HG03280 (cell line): ENCODE data around the gene DKC1.
"Not testable (repeated sequence)": the region's sequence is repeated elsewhere in the genome, so short reads cannot be mapped to it uniquely, and the experiment has no call there.

ENCODE experiments used
- ATAC-seq: cut with Tn5 transposase; IDR thresholded peaks from one replicate; pipeline ENCODE4 v1.9.1; 2021; ENCODE audit warnings: mild to moderate bottlenecking, moderate library complexity; ENCODE audit not compliant: unreplicated experiment

DKC1 gene

GRCh38 chrX:154785716-154786115 lies 23.1 kb downstream of the DKC1 start:
- ATAC-seq = no peak

DNA sequence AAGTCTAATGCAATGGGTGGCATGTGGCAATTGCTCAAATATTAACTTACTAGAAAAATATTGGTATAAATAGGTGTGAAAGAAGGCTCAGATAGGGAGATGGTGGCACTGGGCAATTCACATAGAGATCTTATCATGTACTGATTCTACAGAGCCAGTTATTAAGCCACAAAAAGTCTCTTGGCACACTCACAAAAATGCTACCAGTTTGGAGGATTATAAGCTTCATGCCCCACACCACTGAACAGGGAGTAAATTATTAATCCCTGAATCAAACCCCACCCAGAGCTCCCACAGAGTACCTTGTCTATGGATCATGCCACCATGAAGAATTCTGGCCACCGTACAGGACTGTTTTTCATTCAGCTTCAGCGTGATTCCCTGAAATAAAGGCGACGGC lies 28.8 kb downstream of the DKC1 start:
- no peak for ATAC-seq

GRCh38 chrX:154791939-154792338 lies 29.3 kb downstream of the DKC1 start:
- no peak for ATAC-seq

DNA sequence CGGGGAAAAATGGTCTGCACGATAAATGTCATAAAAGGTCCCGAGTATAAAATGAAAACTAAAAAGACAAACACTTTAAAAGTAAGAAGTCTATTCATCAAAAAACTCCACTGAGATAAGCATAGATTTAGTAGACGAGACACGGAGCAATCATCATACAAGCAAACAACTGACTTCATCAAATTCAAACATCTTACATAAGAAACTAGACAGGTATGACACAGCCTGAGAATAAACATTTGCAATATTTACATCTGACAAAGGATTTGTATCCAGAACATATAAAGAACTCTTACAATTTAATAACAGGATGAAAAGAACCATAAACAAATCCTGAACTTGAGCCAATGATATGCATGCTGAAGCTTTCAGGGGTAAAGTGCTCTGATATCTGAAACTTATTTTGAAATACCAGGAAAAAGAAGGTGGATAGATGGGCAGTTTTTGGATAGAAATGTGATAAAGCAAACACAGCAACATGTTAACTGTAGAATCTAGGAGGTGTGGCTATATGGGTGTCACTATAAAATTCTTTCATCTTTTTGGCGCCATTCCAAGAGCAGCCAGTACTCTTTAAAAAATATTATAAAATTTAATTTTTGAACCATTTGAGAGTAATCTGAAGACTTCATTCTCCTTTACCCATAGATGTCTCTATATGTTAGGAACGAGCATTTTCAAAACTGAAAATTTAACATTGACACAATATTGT lies 30.6 kb downstream of the DKC1 start:
- no peak for ATAC-seq

DNA sequence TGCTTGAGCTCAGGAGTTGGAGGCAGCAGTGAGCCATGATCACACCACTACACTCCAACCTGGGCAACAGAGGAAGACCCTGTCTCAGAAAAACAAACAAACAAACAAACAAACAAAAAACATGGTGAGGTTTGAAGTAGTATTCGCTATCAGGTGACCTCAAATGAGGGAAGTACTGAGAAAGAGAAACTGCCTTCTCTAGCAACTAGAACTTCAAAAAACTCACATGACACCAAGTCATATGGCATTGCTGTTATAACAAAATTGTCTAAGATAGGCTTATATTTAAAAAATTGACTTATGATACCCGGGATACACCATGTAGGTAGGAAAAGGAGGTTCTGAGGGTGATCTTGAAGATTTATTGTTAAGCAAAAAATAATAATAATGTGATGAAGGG lies 32.4 kb downstream of the DKC1 start:
- no peak for ATAC-seq

DNA sequence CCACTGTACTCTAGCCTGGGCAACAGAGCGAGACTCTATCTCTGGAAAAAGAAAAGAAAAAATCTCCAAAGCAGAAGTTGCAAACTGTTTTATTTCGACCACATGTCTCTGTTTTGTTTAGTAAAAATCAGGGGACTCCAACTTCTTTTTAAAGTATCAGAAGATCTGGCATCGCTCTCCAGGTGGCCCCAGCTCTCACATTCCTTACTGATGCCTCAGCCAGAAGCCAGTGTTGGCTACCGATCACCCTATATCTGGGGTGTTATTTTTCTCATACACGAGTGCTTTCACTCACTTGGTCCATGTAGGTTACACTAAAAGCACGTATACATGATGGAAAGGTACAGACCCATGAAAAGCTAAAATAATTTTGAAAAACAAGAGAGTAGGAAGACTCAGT lies 34.3 kb downstream of the DKC1 start:
- no peak for ATAC-seq

GRCh38 chrX:154799556-154800348 lies 37.1 kb downstream of the DKC1 start:
- ATAC-seq = no peak

- ATAC-seq = no peak
Measured at GRCh38 chrX:154800478-154801210, 38.0 kb downstream of the DKC1 start.

- no peak for ATAC-seq
Measured at GRCh38 chrX:154802947-154803346, 40.3 kb downstream of the DKC1 start.

- ATAC-seq = no peak
Measured at GRCh38 chrX:154804261-154804956, 41.7 kb downstream of the DKC1 start.

DNA sequence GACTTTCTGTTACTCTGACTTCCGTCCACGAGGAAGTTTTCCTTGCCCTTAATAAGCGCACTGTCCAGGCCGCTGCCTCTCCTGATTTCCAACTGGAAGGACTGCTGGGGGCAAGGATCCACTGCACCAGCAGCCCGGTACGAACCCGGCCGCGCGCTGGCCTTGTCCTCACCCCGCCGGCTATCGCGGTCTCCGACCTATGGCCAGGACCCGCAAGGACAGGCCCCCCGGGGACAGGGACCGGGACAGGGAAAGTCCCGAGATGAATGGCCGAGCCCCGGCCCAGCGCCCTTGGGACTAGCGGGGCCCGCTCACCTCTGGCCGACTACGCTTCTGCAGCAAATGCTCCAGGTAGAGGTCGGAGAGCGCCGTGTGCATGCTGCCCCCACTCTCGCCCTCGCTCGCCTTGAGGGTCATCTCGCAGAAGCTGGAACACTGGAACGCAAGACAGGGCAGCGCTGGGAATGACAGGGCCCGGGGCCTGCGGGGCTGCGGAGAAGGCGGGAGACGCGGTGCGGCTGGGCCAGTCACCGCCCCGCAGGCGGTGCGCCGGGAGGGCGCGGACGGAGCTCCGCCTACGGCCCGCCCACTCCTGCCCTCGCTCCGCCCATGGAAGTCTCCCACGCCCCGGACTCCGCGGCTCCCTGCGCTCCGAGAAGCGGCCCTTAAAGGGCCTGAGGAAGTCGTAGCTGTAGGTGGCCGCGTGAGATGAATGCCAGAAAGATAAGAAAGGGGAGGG lies 42.5 kb downstream of the DKC1 start, which contains the start of gene MPP1:
Gene MPP1 (minus strand): TSS at position 529 of the 739 bp plus-strand sequence. CDS start 112 bp downstream, at position 417.
- ATAC-seq = peak; percentile 97

- no peak for ATAC-seq
Measured at GRCh38 chrX:154805696-154806091, 43.0 kb downstream of the DKC1 start.

GRCh38 chrX:154806837-154807501 lies 44.3 kb downstream of the DKC1 start:
- ATAC-seq = no peak

DNA sequence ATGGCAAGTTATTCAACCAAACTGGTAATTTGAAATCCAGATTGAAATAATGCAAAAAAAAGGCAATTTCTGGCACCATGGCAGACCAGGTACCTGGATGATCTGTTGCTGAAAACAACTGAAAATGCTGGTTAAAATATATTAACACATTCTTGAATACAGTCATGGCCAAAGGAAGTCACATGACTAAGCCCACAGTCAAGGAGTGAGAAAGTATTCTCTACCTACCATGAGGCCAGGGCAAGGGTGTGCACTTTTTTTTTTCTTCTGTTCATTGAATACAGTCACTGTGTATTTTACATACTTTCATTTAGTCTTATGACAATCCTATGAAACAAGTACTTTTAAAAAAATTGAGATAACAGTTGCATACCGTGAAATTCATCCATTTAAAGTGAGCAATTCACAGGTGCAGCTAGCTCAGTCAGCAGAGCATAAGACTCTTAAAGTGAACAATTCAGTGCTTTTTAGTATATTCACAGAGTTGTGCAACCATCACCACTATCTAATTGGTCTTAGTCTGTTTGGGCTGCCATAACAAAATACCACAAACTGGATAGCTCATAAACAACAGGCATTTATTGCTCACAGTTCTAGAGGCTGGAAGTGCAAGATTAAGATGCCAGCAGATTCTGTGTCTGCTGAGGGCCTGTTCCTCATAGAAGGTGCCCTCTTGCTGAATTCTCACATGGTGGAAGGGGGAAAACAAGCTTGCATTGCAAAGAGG lies 47.4 kb downstream of the DKC1 start:
- no peak for ATAC-seq

- no peak for ATAC-seq
Measured at GRCh38 chrX:154812341-154813101, 49.9 kb downstream of the DKC1 start.

GRCh38 chrX:154813801-154814200 lies 51.1 kb downstream of the DKC1 start:
- no peak for ATAC-seq

- no peak for ATAC-seq
Measured at GRCh38 chrX:154815274-154815818, 52.7 kb downstream of the DKC1 start.

DNA sequence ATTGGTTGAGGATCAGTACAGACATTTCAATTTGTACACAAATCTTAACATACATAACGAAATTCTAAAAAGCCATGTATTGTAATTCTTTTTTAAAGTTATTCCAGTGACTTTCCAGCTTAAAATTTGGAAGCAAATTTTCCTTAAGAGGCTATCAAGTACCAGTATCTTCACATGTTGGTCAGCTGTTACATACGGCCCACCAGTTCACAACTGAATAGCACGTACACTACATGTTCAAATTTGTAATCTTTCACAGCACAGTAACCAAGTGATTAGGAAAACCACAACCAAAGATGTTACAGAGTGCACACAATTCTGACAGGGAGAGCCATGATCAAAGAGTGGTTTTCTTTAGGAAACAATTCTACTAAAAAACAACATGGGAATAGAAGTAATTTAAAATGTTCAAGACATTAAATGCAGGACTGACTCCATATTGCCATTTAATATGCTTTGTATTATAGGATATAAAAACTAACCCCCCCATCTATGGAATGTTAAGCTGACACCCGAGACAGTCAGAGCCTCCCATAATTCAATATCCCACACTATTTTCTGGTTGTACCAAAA lies 53.7 kb downstream of the DKC1 start:
- not testable (repeated sequence) for ATAC-seq
